Activated effector memory CD4-positive, alpha-beta T cell treated with anti-CD3 and anti-CD28 coated beads, Interleukin-2, amount 50 U/mL, for 16 hours (primary cell): ENCODE measurements around the gene HIVEP2.
"Not testable (repeated sequence)": the region's sequence is repeated elsewhere in the genome, so short reads cannot be mapped to it uniquely, and the experiment has no call there.

ENCODE experiments used
- DNase-seq: peaks from one replicate; pipeline ENCODE4 v3.0.0-alpha.2; 2020

HIVEP2 gene

GRCh38 chr6:142945049-142945445 is at the start of gene HIVEP2:
Gene HIVEP2, minus strand, starts transcription at chr6:142945176. Its CDS starts 170,438 bp downstream, at chr6:142774738.
- peak; percentile 94 for DNase-seq

- no peak for DNase-seq
Observed at GRCh38 chr6:142993977-142994376, 49.0 kb upstream of the HIVEP2 start.

- no peak for DNase-seq
Observed at GRCh38 chr6:142987490-142987889, 42.5 kb upstream of the HIVEP2 start.

GRCh38 chr6:142985281-142985680 is 40.3 kb upstream of the HIVEP2 start:
- DNase-seq, result no peak

- DNase-seq, result no peak
Observed at GRCh38 chr6:142984386-142984785, 39.4 kb upstream of the HIVEP2 start.

GRCh38 chr6:142975365-142975764 is 30.4 kb upstream of the HIVEP2 start:
- no peak for DNase-seq

- not testable (repeated sequence) for DNase-seq
Observed at GRCh38 chr6:142970941-142971340, 26.0 kb upstream of the HIVEP2 start.

- DNase-seq, result no peak
Observed at GRCh38 chr6:142968601-142969000, 23.6 kb upstream of the HIVEP2 start.

- DNase-seq, result no peak
Observed at GRCh38 chr6:142966294-142966693, 21.3 kb upstream of the HIVEP2 start.

- DNase-seq, result no peak
Observed at GRCh38 chr6:142965164-142965563, 20.2 kb upstream of the HIVEP2 start.

- no peak for DNase-seq
Observed at GRCh38 chr6:142960098-142960497, 15.1 kb upstream of the HIVEP2 start.

- DNase-seq, result no peak
Observed at GRCh38 chr6:142958343-142958742, 13.4 kb upstream of the HIVEP2 start.

- DNase-seq, result no peak
Observed at GRCh38 chr6:142956726-142957125, 11.8 kb upstream of the HIVEP2 start.

- DNase-seq, result no peak
Observed at GRCh38 chr6:142954844-142955243, 9.9 kb upstream of the HIVEP2 start.

GRCh38 chr6:142953373-142954273 is 8.6 kb upstream of the HIVEP2 start:
- DNase-seq, result no peak

GRCh38 chr6:142952614-142953013 is 7.6 kb upstream of the HIVEP2 start:
- DNase-seq, result no peak

- DNase-seq, result no peak
Observed at GRCh38 chr6:142950291-142950690, 5.3 kb upstream of the HIVEP2 start.

GRCh38 chr6:142947714-142948480 is 2.9 kb upstream of the HIVEP2 start:
- no peak for DNase-seq

GRCh38 chr6:142946924-142947713 is 2.1 kb upstream of the HIVEP2 start:
- DNase-seq, result peak; percentile 94

GRCh38 chr6:142946181-142946923 is 1.4 kb upstream of the HIVEP2 start:
- DNase-seq, result peak; percentile 96

- peak; percentile 85 for DNase-seq
Observed at GRCh38 chr6:142945446-142946180, 637 bp upstream of the HIVEP2 start.
